Dendritic cell treated with granulocyte-macrophage colony-stimulating factor and Interleukin-4, amounts not matched to agents 40 ng/mL and 50 ng/mL, for 4 days (primary cell): ENCODE measurements around the gene SSNA1.

Experiments
- H3K27ac Mint-ChIP-seq: one replicate; pipeline ENCODE4 v1.8.0; 2022; ENCODE audit warnings: mild to moderate bottlenecking, mixed read lengths
- H3K27me3 Mint-ChIP-seq: one replicate; pipeline ENCODE4 v1.8.0; 2022; ENCODE audit warnings: mild to moderate bottlenecking, mixed read lengths
- H3K36me3 Mint-ChIP-seq: one replicate; pipeline ENCODE4 v1.8.0; 2022; ENCODE audit warnings: low read depth, mixed read lengths
- H3K4me1 Mint-ChIP-seq: one replicate; pipeline ENCODE4 v1.8.0; 2022; ENCODE audit warnings: low read depth, mixed read lengths
- H3K4me3 Mint-ChIP-seq: one replicate; pipeline ENCODE4 v1.8.0; 2022; ENCODE audit warnings: mild to moderate bottlenecking, moderate library complexity, mixed read lengths
- H3K9me3 Mint-ChIP-seq: one replicate; pipeline ENCODE4 v1.8.0; 2022; ENCODE audit warnings: mixed read lengths
- intact Hi-C: fragments of 100-400 bp; cut with micrococcal nuclease; formaldehyde crosslinking; loops from one replicate; pipeline ENCODE4 v1.15.0; 2022

SSNA1 gene

GRCh38 chr9:137169896-137170358 lies 18.5 kb upstream of the SSNA1 start, which contains the start of gene LRRC26:
TSS of gene LRRC26 (minus strand) at chr9:137170051. CDS start at chr9:137169943, 108 bp downstream.
- Mint-ChIP-seq H3K4me1 (peaks cover 8% of the 10 kb centered on the region), H3K27me3 (peaks cover 81% of the 10 kb centered on the region), H3K4me3 (no peak within 1 kb of the TSS), H3K36me3 (no peaks in the 10 kb centered on the region), H3K9me3 (no peaks in the 10 kb centered on the region), H3K27ac (no peak within 1 kb of the TSS)
- intact Hi-C loops = loop anchor here (10.0 kb wide), 1 partner anchor 45 kb away; no protein-coding TSS in a partner anchor

GRCh38 chr9:137170486-137171148 lies 17.9 kb upstream of the SSNA1 start:
- no peak overlapping the region for H3K4me3 Mint-ChIP-seq
- H3K27ac Mint-ChIP-seq = no peak overlapping the region

GRCh38 chr9:137171149-137171900 lies 17.2 kb upstream of the SSNA1 start:
- Mint-ChIP-seq H3K27me3 (peaks cover 69% of the 10 kb centered on the region), H3K27ac (no peak overlapping the region), H3K4me1 (peaks cover 8% of the 10 kb centered on the region), H3K36me3 (no peaks in the 10 kb centered on the region), H3K4me3 (no peak overlapping the region), H3K9me3 (no peaks in the 10 kb centered on the region)
- intact Hi-C loops = loop anchor here (10.0 kb wide), 1 partner anchor 47 kb away; no protein-coding TSS in a partner anchor

More at GRCh38 chr9:137170486-137171148, 17.9 kb upstream of the SSNA1 start:
- Mint-ChIP-seq H3K4me1 (peaks cover 8% of the 10 kb centered on the region), H3K36me3 (no peaks in the 10 kb centered on the region), H3K9me3 (no peaks in the 10 kb centered on the region), H3K27me3 (peaks cover 74% of the 10 kb centered on the region)
- intact Hi-C loops = loop anchor here (10.0 kb wide), 1 partner anchor 46 kb away; no protein-coding TSS in a partner anchor

- Mint-ChIP-seq H3K4me3 (no peak overlapping the region), H3K27me3 (peaks cover 53% of the 10 kb centered on the region), H3K9me3 (no peaks in the 10 kb centered on the region), H3K27ac (no peak overlapping the region), H3K4me1 (peaks cover 8% of the 10 kb centered on the region), H3K36me3 (peaks cover 13% of the 10 kb centered on the region)
- intact Hi-C loops = loop anchor here (10.0 kb wide), 1 partner anchor 48 kb away; no protein-coding TSS in a partner anchor
Observed at GRCh38 chr9:137172901-137173795, 15.3 kb upstream of the SSNA1 start.

GRCh38 chr9:137173796-137174664 lies 14.4 kb upstream of the SSNA1 start:
- peaks cover 8% of the 10 kb centered on the region for H3K4me1 Mint-ChIP-seq
- intact Hi-C loops = loop anchor here (10.0 kb wide), 1 partner anchor 49 kb away; no protein-coding TSS in a partner anchor
- no peak overlapping the region for H3K27ac Mint-ChIP-seq
- no peak overlapping the region for H3K4me3 Mint-ChIP-seq
- H3K9me3 Mint-ChIP-seq = no peaks in the 10 kb centered on the region
- peaks cover 22% of the 10 kb centered on the region for H3K36me3 Mint-ChIP-seq
- H3K27me3 Mint-ChIP-seq = peaks cover 45% of the 10 kb centered on the region

- intact Hi-C loops = loop anchor here (10.0 kb wide), 1 partner anchor 50 kb away; no protein-coding TSS in a partner anchor
- H3K36me3 Mint-ChIP-seq = peaks cover 30% of the 10 kb centered on the region
Observed at GRCh38 chr9:137174722-137175293, 13.7 kb upstream of the SSNA1 start.

GRCh38 chr9:137175345-137175961 lies 13.0 kb upstream of the SSNA1 start:
- Mint-ChIP-seq H3K27me3 (peaks cover 35% of the 10 kb centered on the region), H3K4me3 (no peak overlapping the region), H3K27ac (no peak overlapping the region), H3K9me3 (no peaks in the 10 kb centered on the region), H3K36me3 (peaks cover 36% of the 10 kb centered on the region), H3K4me1 (peaks cover 8% of the 10 kb centered on the region)
- intact Hi-C loops = loop anchor here (10.0 kb wide), 1 partner anchor 51 kb away; no protein-coding TSS in a partner anchor

More at GRCh38 chr9:137174722-137175293, 13.7 kb upstream of the SSNA1 start:
- H3K27me3 Mint-ChIP-seq = peaks cover 42% of the 10 kb centered on the region
- H3K4me3 Mint-ChIP-seq = no peak overlapping the region
- H3K27ac Mint-ChIP-seq = no peak overlapping the region
- peaks cover 8% of the 10 kb centered on the region for H3K4me1 Mint-ChIP-seq
- H3K9me3 Mint-ChIP-seq = no peaks in the 10 kb centered on the region

- Mint-ChIP-seq H3K9me3 (no peaks in the 10 kb centered on the region), H3K27me3 (peaks cover 24% of the 10 kb centered on the region), H3K4me1 (peaks cover 8% of the 10 kb centered on the region), H3K27ac (no peak overlapping the region), H3K36me3 (peaks cover 47% of the 10 kb centered on the region), H3K4me3 (no peak overlapping the region)
- intact Hi-C loops = loop anchor here (10.0 kb wide), 1 partner anchor 52 kb away; no protein-coding TSS in a partner anchor
Observed at GRCh38 chr9:137176302-137177182, 11.9 kb upstream of the SSNA1 start.

- intact Hi-C loops = loop anchor here (10.0 kb wide), 1 partner anchor 54 kb away; no protein-coding TSS in a partner anchor
- H3K27ac Mint-ChIP-seq = no peak overlapping the region
- H3K36me3 Mint-ChIP-seq = peaks cover 65% of the 10 kb centered on the region
- H3K4me3 Mint-ChIP-seq = no peak overlapping the region
- peaks cover 7% of the 10 kb centered on the region for H3K27me3 Mint-ChIP-seq
- peaks cover 4% of the 10 kb centered on the region for H3K4me1 Mint-ChIP-seq
- H3K9me3 Mint-ChIP-seq = no peaks in the 10 kb centered on the region
Observed at GRCh38 chr9:137178201-137178938, 10.1 kb upstream of the SSNA1 start.

- Mint-ChIP-seq H3K4me3 (no peak overlapping the region), H3K27ac (no peak overlapping the region), H3K4me1 (no peaks in the 10 kb centered on the region), H3K9me3 (no peaks in the 10 kb centered on the region), H3K27me3 (peaks cover 2% of the 10 kb centered on the region), H3K36me3 (peaks cover 73% of the 10 kb centered on the region)
- intact Hi-C loops = loop anchor here (10.0 kb wide), 1 partner anchor 54 kb away; no protein-coding TSS in a partner anchor
Observed at GRCh38 chr9:137178939-137179630, 9.4 kb upstream of the SSNA1 start.
